CD8-positive, alpha-beta memory T cell (primary cell): ENCODE results near the gene RPSA. TPM values are rescaled to one million over a fixed set of nuclear protein-coding genes. Genes with fewer than 3 reads are reported as not detected.

Source experiments
- CTCF ChIA-PET: fragments of 350-600 bp; sonication (Branson Sonifier 250); formaldehyde crosslinking; loops from one replicate; lab custom pipeline; 2021; ENCODE audit warnings: antibody characterized with exemption; lab: Charles Lee
- POLR2A ChIA-PET: fragments of 350-600 bp; sonication (Branson Sonifier 250); formaldehyde crosslinking; loops from one replicate; lab custom pipeline; 2021; ENCODE audit warnings: antibody characterized with exemption; lab: Charles Lee
- DNase-seq, 5 donors: peaks; one replicate each; pipeline versions ENCODE4 v3.0.0 to v3.0.0-alpha.2; 2020 to 2022; ENCODE audit warnings: mixed read lengths in 1 of 5
- H3K27ac ChIP-seq: one replicate; pipeline ENCODE4 v1.7.0; 2013; ENCODE audit warnings: low read depth, mild to moderate bottlenecking, low read length, moderate library complexity
- H3K27me3 ChIP-seq: 2 replicates; pipeline ENCODE4 v1.7.0; 2013; ENCODE audit warnings: low read length, mild to moderate bottlenecking; ENCODE audit not compliant: insufficient read depth, poor library complexity, severe bottlenecking
- H3K36me3 ChIP-seq: 2 replicates; pipeline ENCODE4 v1.7.0; 2013; ENCODE audit warnings: mild to moderate bottlenecking, low read length, moderate library complexity; ENCODE audit not compliant: insufficient read depth
- H3K4me1 ChIP-seq: 2 replicates; pipeline ENCODE4 v1.7.0; 2013; ENCODE audit warnings: mild to moderate bottlenecking, low read length, moderate library complexity; ENCODE audit not compliant: insufficient read depth
- H3K4me3 ChIP-seq: 2 replicates; pipeline ENCODE4 v1.7.0; 2013; ENCODE audit warnings: mild to moderate bottlenecking, low read length
- H3K9me3 ChIP-seq: 2 replicates; pipeline ENCODE4 v1.7.0; 2013; ENCODE audit warnings: mild to moderate bottlenecking, low read length
- H3K27ac Mint-ChIP-seq, 8 donors: one replicate each; pipeline ENCODE4 v1.8.0; 2020 to 2021; ENCODE audit warnings: mixed read lengths in 8 of 8, mild to moderate bottlenecking in 6 of 8, inconsistent platforms in 3 of 8, moderate library complexity in 3 of 8
- H3K27me3 Mint-ChIP-seq, 2 donors: one replicate each; pipeline ENCODE4 v1.8.0; 2020 to 2021; ENCODE audit warnings: mixed read lengths in 2 of 2, mild to moderate bottlenecking in 1 of 2, moderate library complexity in 1 of 2
- H3K36me3 Mint-ChIP-seq, 3 donors: one replicate each; pipeline ENCODE4 v1.8.0; 2020 to 2021; ENCODE audit warnings: mixed read lengths in 3 of 3, inconsistent platforms in 1 of 3, mild to moderate bottlenecking in 1 of 3
- H3K4me1 Mint-ChIP-seq, 3 donors: one replicate each; pipeline ENCODE4 v1.8.0; 2020 to 2021; ENCODE audit warnings: mixed read lengths in 3 of 3, inconsistent platforms in 1 of 3, mild to moderate bottlenecking in 1 of 3
- H3K4me3 Mint-ChIP-seq, 7 donors: one replicate each; pipeline ENCODE4 v1.8.0; 2020 to 2021; ENCODE audit warnings: mixed read lengths in 7 of 7, mild to moderate bottlenecking in 6 of 7, moderate library complexity in 4 of 7, inconsistent platforms in 2 of 7
- H3K9me3 Mint-ChIP-seq, 5 donors: one replicate each; pipeline ENCODE4 v1.8.0; 2020 to 2022; ENCODE audit warnings: mixed read lengths in 5 of 5, mild to moderate bottlenecking in 3 of 5, moderate library complexity in 2 of 5, inconsistent platforms in 1 of 5
- polyA plus RNA-seq: library from polyadenylated mRNA; unstranded; fragments of 300-500 nt; fragmentation: Illumina TruSeq; gene quantifications from one replicate; pipeline ENCODE4 v1.2.3, GENCODE V29; 2021
- total RNA-seq, 2 experiments: library from RNA; stranded (reverse); gene quantifications; one replicate each; pipeline ENCODE4 v1.2.3, GENCODE V29; 2021

The RPSA gene
- total and polyA plus RNA-seq, 3 experiments from 2014 or later = 1,046 to 2,518 (median 2,459) TPM

DNA sequence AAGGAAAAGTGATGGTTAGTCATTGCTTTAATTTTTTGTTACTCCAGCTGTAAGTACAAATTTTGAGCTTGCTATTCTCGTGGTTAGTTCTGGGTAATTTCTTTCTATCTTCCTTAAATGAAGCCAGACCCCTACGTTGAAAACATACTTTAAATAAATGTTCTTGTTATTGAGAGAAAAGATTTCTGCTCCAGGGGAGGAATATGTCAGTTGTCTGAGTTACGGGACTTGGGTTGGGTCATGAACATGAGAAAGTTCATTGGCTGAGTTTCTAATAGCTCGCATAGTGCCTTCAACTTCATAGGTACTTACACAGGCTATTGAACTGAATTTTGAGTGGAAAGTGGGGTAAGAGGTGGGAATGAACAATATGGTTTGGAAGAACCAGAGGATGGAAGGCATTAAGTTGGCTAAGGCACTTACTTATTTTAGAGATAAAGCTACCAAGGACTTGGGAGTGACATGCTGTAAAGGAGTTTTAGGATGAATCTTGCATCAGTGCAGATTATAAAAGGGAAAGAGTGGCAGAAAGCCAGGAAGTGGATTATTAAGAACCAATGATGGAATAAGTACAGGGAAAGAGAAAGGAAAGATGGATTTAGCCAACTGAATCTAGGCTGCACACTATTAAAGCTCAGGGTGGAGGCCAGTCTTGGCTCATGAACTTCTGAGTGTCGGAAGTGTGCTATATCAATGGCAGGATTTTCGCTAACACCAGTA, 1.4 kb downstream of the RPSA start:
- H3K36me3 ChIP-seq = peaks cover 44% of the 10 kb centered on the region
- peak overlapping the region; percentile 83 to 98 (median 95) for H3K27ac Mint-ChIP-seq
- H3K4me3 ChIP-seq = peak overlapping the region; percentile 82
- peak overlapping the region; percentile 91 to 97 (median 96) for H3K4me3 Mint-ChIP-seq
- H3K27ac ChIP-seq = peak overlapping the region; percentile 89
- peaks cover 12 to 61% (median 28%) of the 10 kb centered on the region in 3 donors for H3K36me3 Mint-ChIP-seq
- H3K27me3 ChIP-seq = no peaks in the 10 kb centered on the region
- peaks cover 48 to 63% (median 59%) of the 10 kb centered on the region in 3 donors for H3K4me1 Mint-ChIP-seq
- H3K9me3 ChIP-seq = no peaks in the 10 kb centered on the region
- H3K27me3 Mint-ChIP-seq = peaks cover 0 to 1% of the 10 kb centered on the region in 2 donors
- CTCF ChIA-PET = interaction anchor here (1.7 to 4.3 kb wide), 4 partner anchors 8 to 38 kb away, joined by 6 to 26 read pairs (median 22); no protein-coding TSS in a partner anchor
- POLR2A ChIA-PET = interaction anchor here (0.9 to 1.1 kb wide), 3 partner anchors 9 to 39 kb away, joined by 3 to 4 read pairs (median 3); no protein-coding TSS in a partner anchor
- H3K4me1 ChIP-seq = peaks cover 40% of the 10 kb centered on the region
- no peak for DNase-seq
- no peaks in the 10 kb centered on the region for H3K9me3 Mint-ChIP-seq

DNA sequence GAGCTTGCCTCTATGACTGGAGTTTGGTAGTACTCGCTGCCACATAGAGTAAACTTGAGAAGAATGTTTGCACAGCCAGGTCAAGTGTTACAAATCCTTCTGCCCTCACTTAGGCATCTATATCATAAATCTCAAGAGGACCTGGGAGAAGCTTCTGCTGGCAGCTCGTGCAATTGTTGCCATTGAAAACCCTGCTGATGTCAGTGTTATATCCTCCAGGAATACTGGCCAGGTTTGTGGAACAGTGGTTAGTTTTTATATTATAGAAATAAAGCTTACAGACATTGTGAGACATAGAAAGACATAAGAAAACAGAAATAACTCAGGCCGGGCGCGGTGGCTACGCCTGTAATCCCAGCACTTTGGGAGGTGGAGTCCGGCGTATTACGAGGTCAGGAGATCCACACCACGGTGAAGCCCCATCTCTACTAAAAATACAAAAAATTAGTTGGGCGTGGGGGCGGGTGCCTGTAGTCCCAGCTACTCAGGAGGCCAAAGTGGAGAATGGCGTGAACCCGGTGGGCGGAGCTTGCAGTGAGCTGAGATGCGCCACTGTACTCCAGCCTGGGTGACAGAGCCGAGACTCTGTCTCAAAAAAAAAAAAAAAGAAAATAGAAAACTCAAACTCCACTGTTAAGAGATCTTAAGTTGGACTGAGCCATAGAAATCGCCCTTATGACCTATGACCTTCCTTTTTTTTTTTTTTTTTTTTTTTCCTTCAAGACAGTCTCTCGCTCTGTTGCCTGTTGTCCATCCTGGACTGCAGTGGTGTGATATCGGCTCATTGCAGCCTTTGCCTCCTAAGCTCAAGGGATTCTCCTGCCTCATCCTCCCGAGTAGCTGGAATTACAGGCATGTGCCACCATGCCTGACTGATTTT, 2.2 kb downstream of the RPSA start:
- peaks cover 0 to 1% of the 10 kb centered on the region in 2 donors for H3K27me3 Mint-ChIP-seq
- H3K4me3 ChIP-seq = no peak overlapping the region
- DNase-seq = peak in 4 of 5 donors; percentile 15 to 60 (median 38)
- H3K9me3 ChIP-seq = no peaks in the 10 kb centered on the region
- no peaks in the 10 kb centered on the region for H3K9me3 Mint-ChIP-seq
- POLR2A ChIA-PET = interaction anchor here (0.7 to 1.1 kb wide), 3 partner anchors 24 to 91 kb away, joined by 3 to 7 read pairs (median 3); no protein-coding TSS in a partner anchor
- peaks cover 40% of the 10 kb centered on the region for H3K4me1 ChIP-seq
- peak overlapping the region; percentile 83 to 98 (median 96) for H3K27ac Mint-ChIP-seq
- peak overlapping the region; percentile 91 to 97 (median 96) for H3K4me3 Mint-ChIP-seq
- H3K36me3 Mint-ChIP-seq = peaks cover 12 to 69% (median 29%) of the 10 kb centered on the region in 3 donors
- no peak overlapping the region for H3K27ac ChIP-seq
- CTCF ChIA-PET = interaction anchor here (1.7 to 4.3 kb wide), 4 partner anchors 8 to 38 kb away, joined by 6 to 26 read pairs (median 22); no protein-coding TSS in a partner anchor
- H3K36me3 ChIP-seq = peaks cover 44% of the 10 kb centered on the region
- peaks cover 48 to 63% (median 59%) of the 10 kb centered on the region in 3 donors for H3K4me1 Mint-ChIP-seq
- no peaks in the 10 kb centered on the region for H3K27me3 ChIP-seq

DNA sequence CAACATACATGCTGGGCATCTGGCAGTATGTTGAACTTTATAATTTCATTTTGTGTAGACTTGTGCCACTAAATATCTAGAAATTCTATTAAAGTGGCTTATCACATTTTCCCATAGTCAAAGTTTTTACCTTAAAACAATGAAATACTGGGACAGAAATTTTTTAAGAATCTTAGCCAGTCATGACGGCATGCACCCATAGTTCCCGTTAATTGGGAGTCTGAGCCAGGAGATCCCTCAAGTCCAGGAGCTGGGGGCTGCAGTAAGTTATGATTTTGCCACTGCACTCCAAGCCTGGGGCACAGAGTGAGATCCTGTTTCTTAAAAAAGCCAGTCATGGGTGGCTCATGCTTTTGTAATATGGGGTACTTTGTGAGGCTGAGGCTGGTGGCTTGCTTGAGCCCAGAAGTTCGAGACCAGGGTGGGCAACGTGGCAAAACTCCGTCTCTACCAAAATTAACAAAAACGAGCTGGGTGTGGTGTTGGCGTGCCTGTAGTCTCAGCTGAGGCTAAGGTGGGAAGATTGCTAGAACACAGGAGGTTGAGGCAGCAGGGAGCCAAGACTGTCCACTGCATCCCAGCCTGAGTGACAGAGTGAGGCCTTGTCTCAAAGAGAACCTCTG, 3.1 kb downstream of the RPSA start:
- peaks cover 0 to 1% of the 10 kb centered on the region in 2 donors for H3K27me3 Mint-ChIP-seq
- H3K4me3 Mint-ChIP-seq = peak overlapping the region; percentile 9 to 91 (median 50)
- POLR2A ChIA-PET = interaction anchor here (0.7 kb wide), 1 partner anchor 90 kb away, joined by 7 read pairs; no protein-coding TSS in a partner anchor
- Histone ChIP-seq H3K9me3 (no peaks in the 10 kb centered on the region), H3K27ac (no peak overlapping the region), H3K4me1 (peaks cover 40% of the 10 kb centered on the region), H3K36me3 (peaks cover 44% of the 10 kb centered on the region), H3K27me3 (no peaks in the 10 kb centered on the region), H3K4me3 (no peak overlapping the region)
- H3K9me3 Mint-ChIP-seq = no peaks in the 10 kb centered on the region
- peak overlapping the region in 7 of 8 donors; percentile 33 to 98 (median 85) for H3K27ac Mint-ChIP-seq
- CTCF ChIA-PET = interaction anchor here (4.1 kb wide), 1 partner anchor 7 kb away, joined by 26 read pairs; no protein-coding TSS in a partner anchor
- peaks cover 48 to 63% (median 59%) of the 10 kb centered on the region in 3 donors for H3K4me1 Mint-ChIP-seq
- peaks cover 12 to 78% (median 28%) of the 10 kb centered on the region in 3 donors for H3K36me3 Mint-ChIP-seq
- no peak for DNase-seq

DNA sequence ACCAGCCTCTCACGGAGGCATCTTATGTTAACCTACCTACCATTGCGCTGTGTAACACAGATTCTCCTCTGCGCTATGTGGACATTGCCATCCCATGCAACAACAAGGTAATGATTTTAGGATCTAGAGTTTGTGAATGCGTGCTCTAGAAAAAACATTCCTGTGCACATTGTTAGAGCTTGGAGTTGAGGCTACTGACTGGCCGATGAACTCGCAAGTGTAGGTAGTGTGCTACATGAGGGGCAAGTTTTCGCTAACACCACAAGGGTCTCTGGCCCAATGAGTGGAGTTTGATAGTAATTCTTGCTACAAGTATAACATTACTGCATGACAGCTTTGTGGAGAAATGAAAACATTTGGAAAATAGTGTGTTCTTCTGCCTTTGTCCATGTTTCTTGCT, 4.4 kb downstream of the RPSA start:
- peaks cover 46 to 59% (median 59%) of the 10 kb centered on the region in 3 donors for H3K4me1 Mint-ChIP-seq
- peaks cover 0 to 1% of the 10 kb centered on the region in 2 donors for H3K27me3 Mint-ChIP-seq
- POLR2A ChIA-PET = no interaction called here
- Histone ChIP-seq H3K9me3 (no peaks in the 10 kb centered on the region), H3K27me3 (no peaks in the 10 kb centered on the region), H3K36me3 (peaks cover 44% of the 10 kb centered on the region), H3K27ac (no peak overlapping the region), H3K4me3 (no peak overlapping the region), H3K4me1 (peaks cover 35% of the 10 kb centered on the region)
- no peak for DNase-seq
- peaks cover 12 to 82% (median 28%) of the 10 kb centered on the region in 3 donors for H3K36me3 Mint-ChIP-seq
- CTCF ChIA-PET = interaction anchor here (1.3 kb wide), 1 partner anchor 11 kb away, joined by 3 read pairs; no protein-coding TSS in a partner anchor
- H3K9me3 Mint-ChIP-seq = no peaks in the 10 kb centered on the region
- H3K27ac Mint-ChIP-seq = peak overlapping the region in 6 of 8 donors; percentile 13 to 83 (median 32)
- peak overlapping the region in 2 of 7 donors; percentile 9 to 28 for H3K4me3 Mint-ChIP-seq

DNA sequence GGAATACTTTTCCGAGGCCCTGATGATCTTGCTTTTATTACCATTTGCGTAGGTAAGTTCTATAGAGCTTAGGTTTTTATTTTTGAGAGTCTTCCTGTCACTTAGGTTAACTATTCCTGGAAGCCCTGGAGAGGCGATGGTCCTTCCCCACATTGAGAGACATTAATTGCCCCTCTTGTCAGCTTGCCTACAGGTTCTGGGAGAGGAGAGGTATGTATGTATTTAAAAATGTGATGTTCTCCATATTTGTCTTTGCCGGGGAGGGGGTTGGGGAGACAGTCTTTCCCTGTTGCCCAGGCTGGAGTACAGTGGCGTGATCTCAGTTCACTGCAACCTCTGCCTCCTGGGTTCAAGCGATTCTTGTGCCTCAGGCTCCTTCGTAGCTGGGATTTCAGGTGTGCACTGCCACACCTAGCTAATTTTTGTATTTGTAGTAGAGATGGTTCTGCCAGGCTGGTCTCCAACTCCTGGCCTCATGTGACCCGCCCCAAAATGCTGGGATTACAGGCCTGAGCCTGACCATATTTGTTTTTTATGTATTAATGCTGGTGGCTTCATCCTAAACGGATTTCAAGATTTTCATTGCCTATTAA, 6.2 kb downstream of the RPSA start:
- no peak overlapping the region for H3K4me3 ChIP-seq
- Mint-ChIP-seq H3K9me3 (no peaks in the 10 kb centered on the region), H3K4me3 (peak overlapping the region in 1 of 7 donors; percentile 52), H3K27me3 (peaks cover 0 to 2% of the 10 kb centered on the region in 2 donors), H3K4me1 (peaks cover 35 to 51% (median 50%) of the 10 kb centered on the region in 3 donors), H3K27ac (peak overlapping the region in 4 of 8 donors; percentile 58 to 72 (median 68)), H3K36me3 (peaks cover 11 to 74% (median 25%) of the 10 kb centered on the region in 3 donors)
- no peaks in the 10 kb centered on the region for H3K9me3 ChIP-seq
- peaks cover 43% of the 10 kb centered on the region for H3K36me3 ChIP-seq
- H3K4me1 ChIP-seq = peaks cover 25% of the 10 kb centered on the region
- no peak for DNase-seq
- POLR2A ChIA-PET = no interaction called here
- H3K27ac ChIP-seq = no peak overlapping the region
- CTCF ChIA-PET = no interaction called here
- H3K27me3 ChIP-seq = no peaks in the 10 kb centered on the region

DNA sequence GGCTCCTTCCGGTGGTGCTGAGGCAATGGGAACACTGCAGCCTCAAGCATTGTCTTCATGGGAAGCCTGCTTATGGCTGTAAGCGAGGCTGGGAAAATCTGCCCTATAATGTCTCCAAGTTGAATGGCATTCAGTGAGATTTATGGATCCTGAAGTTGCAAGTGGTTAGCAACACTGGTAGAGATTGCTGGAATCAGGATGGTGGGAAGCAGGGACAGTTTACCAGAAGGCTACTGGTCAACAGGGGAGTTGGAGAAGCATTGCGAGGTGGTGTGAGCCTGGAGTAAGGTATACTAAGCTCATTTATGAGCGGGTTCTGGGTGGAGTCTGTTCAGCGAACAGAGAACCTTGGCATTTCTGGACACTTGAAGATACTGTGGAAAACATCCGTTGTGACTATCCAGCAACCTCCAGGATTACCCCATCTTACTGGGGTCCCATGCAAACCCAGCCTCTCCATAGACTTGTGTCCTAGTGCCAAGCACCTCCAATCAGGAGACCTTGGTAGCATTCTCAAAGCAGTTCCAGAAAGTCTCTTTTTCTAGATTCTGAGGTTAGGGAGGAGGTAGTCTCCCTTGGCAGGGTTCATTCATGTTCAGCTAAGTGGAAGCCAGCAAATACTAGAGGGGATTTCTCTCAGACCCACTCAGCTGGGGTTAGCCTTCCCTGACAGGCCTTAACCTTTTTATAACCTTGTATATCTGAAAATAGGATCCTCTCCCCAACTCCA, 7.3 kb downstream of the RPSA start:
- Mint-ChIP-seq H3K9me3 (no peaks in the 10 kb centered on the region), H3K4me3 (no peak overlapping the region), H3K4me1 (peaks cover 26 to 45% (median 44%) of the 10 kb centered on the region in 3 donors), H3K36me3 (peaks cover 6 to 63% (median 21%) of the 10 kb centered on the region in 3 donors), H3K27ac (peak overlapping the region in 6 of 8 donors; percentile 1 to 72 (median 52)), H3K27me3 (peaks cover 0 to 2% of the 10 kb centered on the region in 2 donors)
- ChIA-PET CTCF (no interaction called here), POLR2A (no interaction called here)
- Histone ChIP-seq H3K9me3 (no peaks in the 10 kb centered on the region), H3K4me3 (no peak overlapping the region), H3K27ac (no peak overlapping the region), H3K36me3 (peaks cover 32% of the 10 kb centered on the region), H3K27me3 (no peaks in the 10 kb centered on the region), H3K4me1 (peaks cover 15% of the 10 kb centered on the region)
- no peak for DNase-seq
